HPDE6-E6E7 (cell line): ENCODE measurements around the gene PWWP2B.
A peak's percentile ranks its signal among the peaks of the same experiment; 100 is the strongest.

Experiments
- DNase-seq: peaks from one replicate; pipeline ENCODE4 v3.0.0; 2011; ENCODE audit warnings: missing footprints; ENCODE audit errors: extremely low spot score

PWWP2B gene

GRCh38 chr10:132407243-132407746 is 10.3 kb downstream of the PWWP2B start:
- DNase-seq: no peak

DNA sequence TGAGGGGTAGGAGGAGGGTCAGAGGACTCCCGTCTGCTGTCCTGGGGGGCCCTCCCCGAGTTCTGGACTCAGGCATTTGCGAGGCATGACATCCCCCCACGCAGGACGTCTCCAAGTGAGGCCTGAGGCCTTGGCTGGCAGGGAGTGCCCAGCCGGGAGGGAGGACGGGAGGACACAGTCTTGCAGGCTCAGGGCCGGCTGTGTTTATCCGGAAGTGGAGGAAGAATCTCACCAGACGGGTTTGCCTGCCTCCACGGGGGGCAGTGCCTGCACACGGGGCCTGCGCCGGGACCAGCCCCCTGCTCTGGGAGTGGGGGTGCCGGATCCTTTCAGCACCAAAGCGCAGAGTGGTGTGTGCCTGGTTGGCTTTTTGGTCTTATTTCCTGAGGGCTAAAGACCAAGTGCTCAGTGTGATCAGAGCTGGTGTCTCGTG is 10.9 kb downstream of the PWWP2B start:
- DNase-seq: peak; percentile 95

GRCh38 chr10:132408367-132408781 is 11.4 kb downstream of the PWWP2B start:
- no peak for DNase-seq

DNA sequence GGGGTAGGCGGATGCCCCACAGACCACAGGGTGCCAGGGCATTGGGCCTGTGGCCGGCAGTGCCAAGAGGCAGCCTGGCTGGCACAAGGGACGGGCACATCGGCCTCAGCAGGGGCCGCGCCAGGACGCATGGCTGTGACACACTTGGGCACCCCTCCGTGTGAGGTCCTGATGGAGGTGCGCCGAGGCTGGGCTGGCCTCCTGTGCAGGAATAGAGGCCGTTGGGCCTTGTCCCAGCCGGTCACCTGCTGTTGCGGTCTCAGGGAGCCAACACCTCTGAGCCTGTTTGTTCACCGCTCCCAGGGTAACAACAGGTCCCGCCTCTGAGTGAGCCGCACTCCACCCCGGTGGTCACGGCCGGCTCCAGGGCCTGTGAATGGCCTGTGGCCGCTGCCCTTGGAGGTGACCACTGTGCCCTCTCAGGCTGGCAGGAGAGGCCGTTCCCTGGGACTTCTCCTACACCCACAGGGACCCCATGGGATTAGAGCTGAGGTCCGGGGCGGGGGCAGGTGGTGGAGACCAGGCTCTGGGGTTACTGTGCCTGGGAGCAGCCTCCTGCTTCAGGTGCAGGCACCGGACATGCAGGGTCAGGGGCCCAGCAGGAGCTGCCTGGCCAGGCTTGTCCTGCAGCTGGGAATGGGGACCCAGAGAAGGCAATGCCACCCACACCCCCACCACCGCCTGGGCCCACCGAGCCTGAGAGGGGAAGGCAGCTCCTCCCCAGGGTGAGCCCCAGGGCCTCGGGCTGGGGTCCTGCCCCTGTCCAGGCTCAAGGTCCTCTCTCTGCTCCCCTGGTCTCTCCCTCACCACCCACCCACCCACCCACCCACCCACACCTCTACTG is 12.0 kb downstream of the PWWP2B start:
- DNase-seq: no peak

DNA sequence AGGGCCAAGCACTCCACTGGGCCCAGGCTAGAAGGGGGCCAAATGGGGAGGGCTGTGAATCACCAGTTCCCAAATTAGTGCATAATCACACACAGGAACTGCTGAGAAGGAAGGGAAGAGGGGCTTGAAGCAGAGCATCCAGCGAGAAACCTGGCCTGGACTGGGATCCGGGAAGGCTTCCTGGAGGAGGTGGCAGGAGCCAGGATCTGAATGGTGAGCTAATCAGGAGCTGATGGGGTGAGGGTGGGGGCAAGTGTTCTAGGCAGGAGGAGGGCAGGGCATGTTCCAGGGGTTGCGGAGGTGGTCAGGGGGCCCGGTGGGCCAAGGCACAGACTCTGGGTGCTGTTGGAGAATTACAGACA is 12.6 kb downstream of the PWWP2B start:
- no peak for DNase-seq

- no peak for DNase-seq
Measured at GRCh38 chr10:132410056-132410778, 13.2 kb downstream of the PWWP2B start.

- DNase-seq: no peak
Measured at GRCh38 chr10:132410779-132411532, 14.0 kb downstream of the PWWP2B start.

DNA sequence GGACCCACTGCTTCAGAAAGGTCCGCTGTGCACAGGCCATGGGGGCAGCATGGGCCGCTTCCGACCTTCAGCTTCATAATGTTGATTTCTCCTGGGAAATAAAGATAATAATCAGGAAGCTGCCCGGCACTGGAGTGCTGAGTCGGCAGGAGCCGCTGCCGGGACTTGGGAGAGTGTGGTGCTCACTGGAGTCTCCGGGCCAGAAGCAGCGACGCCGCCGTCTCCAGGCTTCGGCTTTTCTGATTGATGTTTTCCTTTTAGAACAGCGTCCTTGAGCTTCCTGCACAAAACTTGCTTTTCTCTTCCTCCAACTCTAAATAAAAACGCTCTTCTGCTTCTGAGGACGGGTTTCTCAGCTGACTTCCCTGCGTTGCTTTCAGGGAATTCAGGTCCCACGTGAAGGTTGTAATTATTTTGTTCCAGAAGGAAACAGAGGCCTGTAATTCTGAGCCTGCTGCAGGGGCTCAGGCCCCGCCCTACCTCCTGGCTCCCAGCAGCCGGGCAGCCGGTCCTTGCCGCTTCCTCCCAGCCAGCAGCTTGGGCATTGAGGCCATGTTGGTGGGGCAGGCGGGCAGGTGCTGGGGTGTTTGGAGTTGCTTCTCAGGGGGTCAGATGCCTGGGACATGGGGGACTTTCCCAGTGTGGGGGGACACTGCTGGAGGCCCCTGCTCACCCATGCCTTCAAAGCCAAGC is 14.7 kb downstream of the PWWP2B start:
- no peak for DNase-seq

DNA sequence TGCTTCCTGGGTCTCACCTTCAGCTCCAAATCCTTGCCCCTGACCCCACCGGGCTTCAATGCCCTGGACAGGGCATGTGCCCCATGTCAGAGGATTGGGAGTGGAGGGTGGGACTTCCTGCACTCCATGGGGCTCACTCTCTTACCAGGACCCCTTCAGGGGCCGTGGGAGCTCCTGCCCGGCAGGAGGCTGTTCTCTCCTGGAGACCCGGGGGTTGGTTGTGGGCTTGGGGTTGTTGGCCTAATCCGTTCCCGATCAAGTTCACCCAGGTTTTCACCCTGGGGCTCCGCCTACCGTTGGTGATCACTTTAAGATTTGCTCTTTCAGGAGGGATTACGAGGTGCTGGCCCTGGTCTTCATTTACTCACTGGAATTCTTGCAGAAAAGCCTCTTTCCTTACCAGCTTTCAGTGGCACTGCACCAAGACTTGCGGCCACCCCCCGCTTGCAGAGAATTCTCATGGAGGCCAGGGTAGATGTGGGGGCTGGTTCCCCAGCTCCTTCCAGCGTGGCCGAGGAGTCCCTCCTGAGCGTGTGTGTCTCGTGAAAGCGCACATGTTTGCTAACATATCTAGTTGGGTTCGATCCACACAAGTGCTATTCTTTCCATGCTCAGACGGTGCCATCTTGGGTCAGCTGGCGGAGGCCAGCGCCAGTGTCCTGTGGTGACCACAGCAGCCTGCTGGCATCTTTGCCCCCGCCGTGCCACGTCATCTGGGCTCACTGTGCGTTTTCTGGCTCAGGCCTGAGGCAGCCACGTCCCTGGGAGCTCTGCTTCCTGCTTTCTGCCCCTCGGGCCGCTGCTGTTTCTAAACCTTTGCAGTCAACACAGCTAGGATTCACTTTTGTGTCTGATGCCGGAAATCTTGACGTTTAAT is 15.6 kb downstream of the PWWP2B start:
- DNase-seq: no peak

- no peak for DNase-seq
Measured at GRCh38 chr10:132413226-132414205, 16.5 kb downstream of the PWWP2B start.

DNA sequence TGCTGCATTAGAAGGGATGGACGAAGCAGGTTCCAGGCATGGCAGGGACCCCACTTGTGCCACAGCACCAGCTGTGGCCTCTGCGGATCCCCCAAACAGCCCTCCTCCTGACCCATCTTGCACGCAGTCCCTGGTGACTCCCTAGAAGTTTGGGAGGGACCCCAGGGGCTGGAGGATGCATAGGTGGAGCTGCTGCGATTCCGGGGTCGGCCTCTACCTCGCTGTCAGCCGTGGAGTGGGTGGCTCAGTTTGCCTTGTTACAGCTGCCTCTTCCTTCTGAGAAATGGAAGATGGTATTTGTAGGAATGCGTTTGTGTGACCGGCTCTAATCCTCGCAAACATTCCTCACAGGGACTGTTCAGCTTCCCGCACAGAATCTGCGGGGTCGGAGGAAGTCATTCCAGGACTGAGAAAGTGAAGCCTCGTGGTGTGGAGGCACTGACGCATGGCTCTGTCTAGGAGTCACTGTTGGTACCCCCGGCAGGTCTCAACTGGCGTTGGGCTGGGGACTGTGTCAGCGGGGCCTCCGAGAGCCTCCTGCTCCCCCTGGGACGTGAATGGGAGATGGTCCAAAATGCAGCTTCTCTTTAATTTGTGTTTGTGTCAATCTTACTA is 17.5 kb downstream of the PWWP2B start:
- DNase-seq: no peak

DNA sequence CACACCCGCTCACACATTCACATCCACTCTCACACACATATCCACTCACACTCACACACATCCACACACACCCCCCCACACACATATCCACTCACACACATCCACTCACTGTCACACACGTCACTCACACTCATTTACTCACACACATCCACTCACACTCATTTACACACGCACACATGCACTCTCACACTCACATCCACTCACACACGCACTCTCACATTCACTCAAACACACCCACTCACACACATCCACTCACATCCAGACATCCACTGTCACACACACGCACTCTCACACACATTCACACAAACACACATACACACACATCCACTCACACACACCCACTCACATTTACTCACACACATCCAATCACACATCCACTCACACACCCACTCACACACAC is 18.3 kb downstream of the PWWP2B start:
- no peak for DNase-seq

GRCh38 chr10:132415956-132416355 is 19.0 kb downstream of the PWWP2B start:
- DNase-seq: no peak

DNA sequence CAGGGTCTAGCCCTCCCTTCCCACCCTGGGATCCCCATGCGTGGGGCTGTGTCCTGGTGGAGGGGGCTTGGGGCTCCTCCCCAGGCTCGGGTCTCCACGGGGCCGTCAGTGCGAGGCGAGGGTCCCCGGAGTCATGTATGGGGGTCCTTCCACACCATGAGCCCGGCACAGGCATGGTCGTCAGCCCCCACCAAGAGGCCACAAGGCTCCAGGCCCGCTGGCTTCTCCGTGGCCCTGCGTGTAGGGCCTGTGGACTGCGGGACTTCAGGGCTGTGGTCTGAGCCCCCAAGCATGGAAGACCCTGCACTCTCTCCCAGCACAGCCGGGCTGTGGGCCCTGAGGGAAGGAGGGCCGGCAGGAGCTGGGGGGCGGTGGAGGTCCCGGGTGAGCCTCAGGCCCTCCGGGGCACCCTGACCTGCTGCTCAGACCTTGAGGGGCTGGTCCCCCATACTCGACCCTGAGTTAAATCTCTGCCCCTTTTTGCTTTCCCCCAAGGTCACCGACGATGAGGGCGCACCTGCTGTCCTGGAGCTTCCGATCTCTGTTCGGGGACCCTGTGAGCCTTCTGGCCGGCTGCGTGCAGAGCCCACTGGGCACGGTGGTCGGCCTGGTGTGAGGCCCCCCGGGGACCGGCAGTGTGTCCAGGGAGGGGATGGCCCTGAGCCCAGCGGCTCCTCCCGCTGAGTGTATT is 19.7 kb downstream of the PWWP2B start:
- no peak for DNase-seq

DNA sequence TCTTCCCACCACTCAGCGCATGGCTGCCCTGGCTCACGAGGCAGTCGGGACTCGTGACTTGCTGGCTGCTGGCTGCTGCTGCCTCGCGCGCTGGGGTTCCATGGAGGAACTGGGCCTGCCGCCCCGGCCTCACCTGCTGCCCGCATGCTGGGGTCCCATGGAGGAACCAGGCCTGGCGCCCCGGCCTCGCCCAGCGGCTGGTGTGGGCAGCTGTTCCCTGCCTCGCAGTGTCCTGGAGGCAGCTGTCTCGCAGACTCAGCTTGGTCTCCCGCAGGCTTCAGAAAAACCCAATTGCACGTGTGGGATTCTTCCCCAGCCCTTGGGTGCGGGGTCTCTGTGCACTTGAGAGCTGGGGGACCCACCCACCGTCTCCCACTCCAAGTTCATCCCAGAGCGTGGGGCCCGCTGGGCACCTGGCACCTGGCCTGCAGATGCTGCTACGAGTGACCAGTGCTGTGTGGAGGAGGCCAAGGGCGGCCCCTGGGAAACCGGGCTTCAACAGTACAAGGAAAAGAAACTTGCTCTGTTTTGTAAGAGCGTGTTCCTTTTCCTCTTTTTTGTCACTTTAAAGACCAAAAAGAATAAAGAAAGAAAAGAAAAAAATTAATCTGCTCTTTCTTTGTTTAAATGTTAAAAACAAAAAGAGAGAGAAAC is 20.4 kb downstream of the PWWP2B start:
- no peak for DNase-seq

DNA sequence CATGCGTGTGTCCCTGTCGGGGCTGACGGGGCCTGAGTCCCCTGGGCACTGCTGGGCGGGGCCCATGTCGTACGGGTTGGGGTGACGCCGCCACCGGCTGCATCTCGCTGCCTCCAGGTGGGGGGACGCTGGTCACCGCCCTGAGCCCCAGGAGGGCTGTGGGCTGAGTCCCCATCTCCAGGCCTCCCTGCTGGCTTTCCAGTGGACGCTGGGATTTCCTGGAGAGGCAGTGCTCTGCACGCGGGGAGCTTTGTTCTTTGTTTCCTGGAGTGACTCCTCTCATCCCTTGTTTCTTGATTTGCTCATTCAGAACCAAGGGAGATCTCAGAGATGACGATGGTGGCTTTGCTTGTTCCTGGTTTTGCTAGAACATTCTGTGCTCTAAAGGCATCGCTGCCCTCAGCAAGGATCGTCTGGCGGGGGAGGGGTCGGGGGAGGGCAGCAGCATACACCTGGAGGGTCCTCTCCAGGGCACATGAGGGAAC is 21.0 kb downstream of the PWWP2B start:
- DNase-seq: no peak

DNA sequence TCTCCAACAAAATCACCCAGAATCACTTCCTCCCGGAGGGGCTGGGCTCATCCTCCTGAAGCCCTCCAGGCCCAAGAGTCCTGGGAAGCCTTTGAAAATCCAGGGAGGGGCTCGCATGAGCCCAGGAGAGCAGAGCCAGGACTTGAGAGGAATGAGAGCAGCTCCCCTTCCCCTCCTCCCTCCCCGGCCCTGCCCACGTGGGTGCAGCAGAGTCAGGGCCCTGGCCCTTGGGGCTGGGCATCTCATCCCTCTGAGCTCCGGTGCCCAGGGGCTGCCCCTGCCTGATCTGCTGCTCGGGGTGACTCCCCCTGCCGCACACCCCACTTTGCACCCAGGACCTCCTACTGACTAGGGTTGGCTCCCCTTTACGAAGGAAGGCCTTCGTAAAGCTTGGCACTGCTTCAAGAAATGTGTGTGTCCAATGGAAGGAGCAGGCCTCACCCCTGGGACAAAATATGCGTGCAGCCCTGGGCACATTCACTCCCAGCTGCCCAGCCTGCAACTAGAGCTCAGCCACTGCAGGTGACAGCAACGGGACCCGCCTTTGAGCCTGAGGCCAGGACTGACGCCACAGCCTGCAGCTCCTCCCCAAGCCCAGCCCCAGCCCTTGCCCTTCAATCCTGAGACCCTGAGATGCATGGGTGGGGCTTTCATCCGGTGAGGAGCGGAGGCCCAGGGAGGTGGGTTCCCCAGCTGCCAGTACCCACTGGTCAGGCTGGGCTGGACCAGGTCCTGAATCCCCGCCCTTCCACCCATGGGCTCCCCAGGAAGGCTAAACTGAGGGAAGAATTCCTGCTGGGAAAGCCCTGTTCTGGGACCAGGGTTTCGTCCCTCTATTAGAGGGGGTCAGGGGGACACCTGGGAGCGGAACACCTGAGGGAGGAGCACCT is 21.8 kb downstream of the PWWP2B start:
- peak; percentile 74 for DNase-seq
